HG03575 (cell line): ENCODE measurements around the gene TIMMDC1.

Source experiments
- ATAC-seq: cut with Tn5 transposase; IDR thresholded peaks from one replicate; pipeline ENCODE4 v1.9.1; 2021; ENCODE audit not compliant: unreplicated experiment, insufficient number of reproducible peaks, low FRiP score; ENCODE audit errors: extremely low read depth

Gene TIMMDC1

GRCh38 chr3:119498186-119499011 lies at the start of gene TIMMDC1:
TIMMDC1 (plus strand) TSS chr3:119498547; CDS start chr3:119498734, 187 bp downstream.
- ATAC-seq, result peak; percentile 83

GRCh38 chr3:119453822-119454221 lies 44.5 kb upstream of the TIMMDC1 start:
- no peak for ATAC-seq

- no peak for ATAC-seq
Measured at GRCh38 chr3:119456469-119456868, 41.9 kb upstream of the TIMMDC1 start.

- no peak for ATAC-seq
Measured at GRCh38 chr3:119457246-119457645, 41.1 kb upstream of the TIMMDC1 start.

- ATAC-seq, result peak; percentile 81
Measured at GRCh38 chr3:119463171-119464169, 34.9 kb upstream of the TIMMDC1 start, which contains the start of gene TMEM39A. TMEM39A (minus strand) TSS chr3:119463615; CDS start chr3:119462074, 1,541 bp downstream.

GRCh38 chr3:119468041-119468440 lies 30.3 kb upstream of the TIMMDC1 start:
- no peak for ATAC-seq

GRCh38 chr3:119469418-119470189 lies 28.7 kb upstream of the TIMMDC1 start:
- no peak for ATAC-seq

GRCh38 chr3:119470866-119471265 lies 27.5 kb upstream of the TIMMDC1 start:
- no peak for ATAC-seq

- ATAC-seq, result no peak
Measured at GRCh38 chr3:119481079-119481478, 17.3 kb upstream of the TIMMDC1 start.

GRCh38 chr3:119483101-119483500 lies 15.2 kb upstream of the TIMMDC1 start:
- ATAC-seq, result no peak

GRCh38 chr3:119485563-119485962 lies 12.8 kb upstream of the TIMMDC1 start:
- ATAC-seq, result no peak

GRCh38 chr3:119490153-119490552 lies 8.2 kb upstream of the TIMMDC1 start:
- no peak for ATAC-seq

GRCh38 chr3:119492128-119492527 lies 6.2 kb upstream of the TIMMDC1 start:
- no peak for ATAC-seq

GRCh38 chr3:119492810-119493209 lies 5.5 kb upstream of the TIMMDC1 start:
- no peak for ATAC-seq

GRCh38 chr3:119494597-119494996 lies 3.8 kb upstream of the TIMMDC1 start:
- ATAC-seq, result no peak

- ATAC-seq, result no peak
Measured at GRCh38 chr3:119497820-119498185, 544 bp upstream of the TIMMDC1 start.

- ATAC-seq, result no peak
Measured at GRCh38 chr3:119500265-119500664, 1.9 kb downstream of the TIMMDC1 start.

- no peak for ATAC-seq
Measured at GRCh38 chr3:119500901-119501300, 2.6 kb downstream of the TIMMDC1 start.

GRCh38 chr3:119506631-119507030 lies 8.3 kb downstream of the TIMMDC1 start:
- ATAC-seq, result no peak
